GM19455 (cell line): ENCODE data around the gene CNTNAP2.
"Not testable (repeated sequence)": the region's sequence is repeated elsewhere in the genome, so short reads cannot be mapped to it uniquely, and the experiment has no call there.

Experiments used
- ATAC-seq: cut with Tn5 transposase; IDR thresholded peaks from one replicate; pipeline ENCODE4 v1.9.1; 2021; ENCODE audit not compliant: unreplicated experiment

CNTNAP2 gene

DNA sequence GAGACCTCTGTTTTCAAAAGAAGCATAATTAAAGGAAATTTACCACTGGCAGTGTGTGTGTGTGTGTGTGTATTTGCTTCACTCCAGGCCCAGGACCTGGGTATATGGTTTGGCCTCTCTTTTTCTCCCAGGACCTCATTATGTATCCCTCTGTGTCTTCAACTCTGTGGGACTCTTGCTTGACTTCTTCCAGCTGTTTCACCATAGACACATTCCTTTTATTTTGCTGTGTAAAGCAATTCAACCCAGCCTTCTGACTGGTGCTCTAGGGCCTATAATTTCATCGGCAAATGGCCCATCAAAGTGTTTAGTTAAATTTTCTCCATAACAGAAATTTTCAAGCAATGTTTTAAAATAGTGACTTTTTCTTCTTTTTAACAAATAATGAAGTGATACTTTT is 954.3 kb downstream of the CNTNAP2 start:
- no peak for ATAC-seq

- ATAC-seq = no peak
Measured at GRCh38 chr7:147071536-147071935, 954.9 kb downstream of the CNTNAP2 start.

- ATAC-seq = no peak
Measured at GRCh38 chr7:147078312-147078711, 961.7 kb downstream of the CNTNAP2 start.

GRCh38 chr7:147079083-147079482 is 962.5 kb downstream of the CNTNAP2 start:
- ATAC-seq = no peak

- no peak for ATAC-seq
Measured at GRCh38 chr7:147079921-147080420, 963.4 kb downstream of the CNTNAP2 start.

DNA sequence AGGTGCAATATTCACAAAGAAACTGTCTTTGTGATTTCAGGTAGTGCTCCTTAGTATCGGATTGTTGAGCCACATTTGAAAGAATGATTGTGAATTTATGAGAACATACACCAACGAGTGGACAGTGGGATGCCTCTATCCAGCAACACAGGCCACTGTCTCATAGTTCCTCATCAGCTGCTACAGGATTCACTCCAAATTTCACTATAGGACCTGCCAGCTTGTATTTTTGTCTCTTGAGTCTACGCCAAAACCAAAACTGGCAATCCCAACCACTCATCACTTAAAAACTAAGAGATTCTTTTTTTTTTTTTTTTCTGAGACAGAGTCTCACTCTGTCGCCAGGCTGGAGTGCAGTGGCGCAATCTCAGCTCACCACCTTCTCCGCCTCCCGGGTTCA is 964.5 kb downstream of the CNTNAP2 start:
- ATAC-seq = no peak

DNA sequence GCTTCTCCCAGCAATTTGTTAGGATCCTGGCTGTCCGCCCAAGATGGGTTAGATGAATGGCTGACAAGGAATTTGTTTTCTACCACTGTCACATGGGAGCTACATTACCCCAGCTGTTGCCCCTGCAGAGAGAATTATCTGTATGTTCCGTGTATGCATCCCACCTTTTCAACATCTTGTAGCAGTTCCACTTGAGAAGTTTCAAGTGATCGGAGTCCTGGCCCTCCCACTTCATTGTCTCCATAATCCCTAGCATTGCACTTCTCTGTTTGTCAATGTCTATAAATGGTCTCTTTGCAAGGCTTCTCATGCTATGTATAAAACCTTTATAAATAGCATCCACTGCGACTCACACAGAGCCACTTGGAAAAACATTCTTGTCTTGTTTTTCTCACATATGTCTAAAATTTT is 972.5 kb downstream of the CNTNAP2 start:
- ATAC-seq = no peak

DNA sequence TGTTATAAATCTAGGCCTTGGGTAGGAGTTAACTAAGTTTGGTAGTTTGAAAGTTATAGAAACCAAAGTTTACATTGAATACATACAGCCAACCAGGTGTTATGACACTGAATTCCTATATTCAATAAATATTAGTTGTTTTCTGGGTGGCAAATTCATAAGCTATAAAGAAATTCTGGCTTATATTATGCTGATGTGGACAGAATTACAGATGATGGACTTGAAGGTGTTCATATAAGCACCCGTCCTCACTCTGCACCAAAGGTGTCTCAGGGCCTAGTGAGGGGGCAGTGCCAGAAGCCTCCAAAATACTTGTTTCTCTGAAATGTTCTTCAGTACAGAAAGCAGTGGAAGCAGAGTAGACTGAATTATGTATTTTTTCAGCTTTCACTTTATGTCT is 973.0 kb downstream of the CNTNAP2 start:
- ATAC-seq = no peak

GRCh38 chr7:147096629-147097028 is 980.0 kb downstream of the CNTNAP2 start:
- no peak for ATAC-seq

DNA sequence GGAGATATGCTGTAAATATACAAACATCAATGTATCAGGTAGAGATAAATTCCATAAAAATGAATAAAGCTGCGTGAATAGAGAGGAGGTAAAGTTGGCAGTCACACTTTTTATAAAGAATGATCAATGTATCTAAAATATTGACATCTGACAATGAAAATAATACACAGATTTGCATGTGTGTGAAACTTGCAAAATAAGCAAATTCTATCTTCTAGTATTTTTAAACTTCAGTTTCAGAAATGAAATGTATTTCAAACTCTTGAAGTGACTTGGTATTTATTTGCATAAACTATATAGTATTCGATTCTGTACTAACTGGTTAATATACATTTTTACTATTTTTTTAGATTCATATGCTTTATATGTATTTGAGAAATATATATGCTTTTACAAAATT is 986.6 kb downstream of the CNTNAP2 start:
- ATAC-seq = no peak

DNA sequence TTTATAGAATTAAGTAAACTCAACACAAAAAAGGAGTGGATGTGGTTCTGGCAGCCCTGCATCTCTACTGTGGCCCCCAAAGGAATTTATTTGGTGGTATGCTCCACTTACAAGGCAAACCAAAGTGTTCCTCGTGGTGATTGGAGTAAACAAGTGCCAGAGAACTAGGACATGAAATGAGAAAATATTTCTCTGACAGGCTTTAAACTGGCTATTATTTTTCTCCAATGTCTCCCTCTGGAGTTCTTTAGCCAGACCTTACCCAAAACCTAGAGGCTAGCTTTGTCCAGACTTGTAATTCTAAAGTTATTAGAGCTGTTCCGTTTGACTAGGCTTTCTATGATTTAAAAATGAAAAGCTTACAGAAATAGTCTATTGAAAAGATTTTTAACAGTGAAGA is 990.1 kb downstream of the CNTNAP2 start:
- ATAC-seq = no peak

DNA sequence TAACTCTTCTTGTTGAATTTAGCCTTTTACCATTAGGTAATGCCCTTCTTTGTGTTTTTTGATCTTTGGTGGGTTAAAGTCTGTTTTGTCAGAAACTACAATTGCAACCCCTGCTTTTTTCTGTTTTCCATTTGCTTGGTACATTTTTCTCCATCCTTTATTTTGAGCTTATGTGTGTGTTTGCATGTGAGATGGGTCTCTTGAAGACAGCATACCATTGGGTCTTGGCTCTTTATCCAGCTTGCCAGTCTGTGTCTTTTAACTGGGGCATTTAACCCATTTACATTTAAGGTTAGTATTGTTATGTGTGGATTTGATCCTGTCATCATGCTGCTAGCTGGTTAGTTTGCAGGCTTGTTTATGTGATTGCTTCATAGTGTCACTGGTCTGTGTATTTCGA is 997.9 kb downstream of the CNTNAP2 start:
- not testable (repeated sequence) for ATAC-seq

DNA sequence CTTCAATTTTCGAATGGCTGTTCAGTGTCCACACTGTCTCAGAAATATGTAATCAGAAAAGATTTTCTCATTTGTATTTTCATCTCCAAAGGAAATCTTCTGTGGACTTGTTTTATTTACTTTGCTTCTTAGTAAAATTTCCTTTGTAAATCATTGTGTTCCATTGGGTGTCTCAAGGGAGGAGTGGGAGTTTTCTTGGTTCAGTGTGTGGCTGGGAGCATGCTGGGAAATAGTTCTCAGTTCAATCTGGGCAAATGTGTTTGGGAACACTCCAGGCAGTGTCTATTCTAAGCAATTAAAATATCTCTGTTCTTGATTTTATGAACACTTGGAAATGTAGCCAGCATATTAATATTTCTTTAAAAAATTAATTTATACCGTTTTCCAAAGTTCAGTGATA is 1019.8 kb downstream of the CNTNAP2 start:
- no peak for ATAC-seq

DNA sequence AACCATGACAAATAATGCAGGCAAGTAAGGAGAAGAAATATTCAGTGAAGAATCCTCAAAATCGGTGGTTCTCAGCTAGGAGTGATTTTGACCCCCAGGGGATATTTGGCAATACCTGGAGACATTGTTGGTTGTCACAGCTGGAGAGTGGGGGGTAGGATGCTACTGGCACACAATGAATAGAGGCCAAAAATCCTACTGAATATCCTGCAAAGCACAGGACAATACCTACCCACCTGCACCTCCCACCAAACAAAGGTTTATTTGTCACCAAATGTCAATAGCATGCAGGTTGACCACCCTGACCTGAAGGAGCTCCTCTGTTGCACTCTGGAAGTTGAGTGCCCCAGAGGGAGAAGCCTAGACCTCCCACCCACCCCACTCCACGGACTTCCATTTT is 1028.6 kb downstream of the CNTNAP2 start:
- ATAC-seq = no peak

DNA sequence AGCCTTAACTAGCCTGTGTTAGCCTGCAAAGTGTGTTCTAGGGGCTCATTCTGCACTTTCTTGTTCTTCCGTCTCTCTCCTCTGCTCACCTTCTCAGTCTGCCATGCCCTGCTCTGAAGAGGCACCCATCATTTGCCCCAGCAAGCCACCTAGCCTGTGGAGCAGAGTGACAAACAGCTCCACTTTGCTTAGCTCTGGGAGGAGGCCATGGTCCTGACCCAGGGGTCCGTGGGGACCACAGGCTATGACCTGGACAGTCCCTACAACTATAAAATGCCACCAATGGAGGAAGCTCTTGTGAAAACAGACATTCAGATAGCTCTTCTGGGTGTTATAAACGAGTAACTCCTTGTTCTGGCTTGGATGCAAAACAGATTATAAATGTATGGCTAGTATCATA is 1029.6 kb downstream of the CNTNAP2 start:
- ATAC-seq = no peak

- no peak for ATAC-seq
Measured at GRCh38 chr7:147151661-147152060, 1035.1 kb downstream of the CNTNAP2 start.

DNA sequence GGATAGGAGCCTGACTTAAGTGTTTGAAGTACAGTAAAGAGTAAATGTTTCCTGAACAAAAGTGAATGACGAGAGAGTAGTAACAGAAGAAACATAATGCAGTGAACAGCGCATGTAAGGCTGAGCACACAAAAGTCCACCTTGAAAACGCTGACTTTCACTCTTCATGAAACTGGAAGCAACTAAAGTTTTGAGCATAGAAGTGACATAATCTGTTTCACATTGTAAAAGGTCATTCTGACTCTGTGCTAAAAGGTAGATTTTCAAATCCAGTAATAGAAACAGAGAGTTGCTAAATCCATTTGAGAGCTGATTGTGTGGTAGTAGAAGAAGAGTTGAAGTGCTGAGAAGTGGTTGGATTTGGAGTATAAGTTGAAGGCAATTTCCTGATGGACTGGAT is 1037.0 kb downstream of the CNTNAP2 start:
- no peak for ATAC-seq

DNA sequence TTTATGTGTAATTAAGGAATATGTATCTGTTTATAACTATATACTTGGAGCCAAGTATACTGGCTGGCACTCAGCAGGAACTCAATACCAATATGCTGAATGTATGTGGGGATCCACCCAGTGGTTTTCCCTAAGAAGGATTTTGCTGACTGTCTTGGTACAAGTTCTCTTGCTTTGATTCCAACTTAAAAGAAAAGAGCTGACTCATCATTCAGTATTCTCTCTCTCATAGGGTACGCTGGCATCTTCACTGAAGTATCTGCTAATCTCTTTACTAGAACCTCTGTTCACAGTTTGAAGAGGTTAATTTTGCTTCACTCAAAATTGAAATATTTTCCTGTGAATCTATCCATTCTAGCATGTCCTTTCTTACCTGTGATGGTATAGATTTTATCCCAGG is 1044.8 kb downstream of the CNTNAP2 start:
- ATAC-seq = no peak

DNA sequence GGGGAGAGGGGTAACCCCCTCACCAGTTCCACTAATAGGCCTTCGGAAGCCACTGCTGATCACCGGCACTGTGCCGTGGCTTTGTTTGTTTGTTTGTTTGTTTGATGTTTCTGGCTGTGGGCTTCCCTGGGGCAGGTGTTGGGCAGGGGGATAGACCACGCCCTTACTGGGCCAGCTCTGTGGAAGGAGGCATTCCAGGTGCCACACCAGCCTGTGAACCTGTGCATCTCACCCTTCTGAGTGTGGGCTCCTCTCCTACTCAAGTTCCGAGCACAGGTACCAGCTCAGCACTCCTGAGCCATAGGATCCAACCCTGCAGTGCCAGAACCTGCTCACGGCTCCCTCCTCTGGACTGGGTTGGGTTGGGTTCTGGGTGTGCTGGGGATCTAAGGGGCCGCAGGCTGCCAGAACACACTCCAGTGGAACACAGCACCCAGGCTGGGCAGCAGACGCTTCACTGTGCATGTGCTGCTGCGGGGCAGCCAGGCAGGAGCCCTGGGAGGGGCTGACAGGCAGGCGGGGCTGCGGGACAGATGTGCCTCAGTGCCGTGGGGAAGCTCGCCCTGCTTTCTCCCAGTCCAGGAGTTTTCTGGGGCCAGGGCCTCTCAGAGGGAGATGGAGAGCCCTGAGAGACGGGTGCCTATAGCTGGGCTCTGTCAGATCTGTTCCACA is 1053.9 kb downstream of the CNTNAP2 start:
- no peak for ATAC-seq

DNA sequence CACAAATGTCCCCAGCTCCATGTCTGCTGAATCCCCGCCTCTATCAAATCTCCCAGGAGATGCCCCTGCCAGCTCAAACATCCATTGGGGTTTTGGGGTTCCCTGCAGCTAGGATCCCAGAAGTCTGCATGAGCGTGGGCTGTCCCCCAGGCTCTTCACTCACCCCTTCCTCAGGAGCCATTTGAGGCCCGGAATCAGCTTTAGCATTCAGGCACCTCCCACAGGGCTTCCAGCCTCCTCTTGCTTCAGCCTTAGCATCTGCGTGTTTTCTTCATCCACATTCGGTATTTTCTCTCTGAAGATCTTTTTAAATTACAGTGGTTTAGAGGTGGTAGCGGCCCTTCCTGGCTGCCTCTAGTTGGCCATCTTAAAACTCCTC is 1054.4 kb downstream of the CNTNAP2 start:
- no peak for ATAC-seq

DNA sequence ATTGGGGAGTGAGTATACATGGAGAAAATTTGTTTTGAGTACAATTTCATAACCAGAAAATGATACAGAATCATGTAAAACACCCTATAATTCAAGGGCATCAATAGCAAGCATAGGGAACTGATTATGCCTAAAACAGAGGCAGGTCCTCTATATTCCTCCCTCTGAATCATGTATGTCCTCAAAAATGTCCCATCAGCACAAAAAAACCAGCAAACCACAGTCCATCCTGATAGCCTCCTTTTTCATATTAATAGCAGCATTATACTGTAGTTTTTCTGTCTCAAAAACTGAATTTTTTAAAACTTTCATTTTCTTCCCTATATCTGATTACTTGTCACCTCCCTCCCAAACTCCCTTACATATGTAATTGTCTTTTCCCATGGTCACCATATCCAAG is 1057.3 kb downstream of the CNTNAP2 start:
- ATAC-seq = no peak

GRCh38 chr7:147182874-147183273 is 1066.3 kb downstream of the CNTNAP2 start:
- ATAC-seq = no peak

DNA sequence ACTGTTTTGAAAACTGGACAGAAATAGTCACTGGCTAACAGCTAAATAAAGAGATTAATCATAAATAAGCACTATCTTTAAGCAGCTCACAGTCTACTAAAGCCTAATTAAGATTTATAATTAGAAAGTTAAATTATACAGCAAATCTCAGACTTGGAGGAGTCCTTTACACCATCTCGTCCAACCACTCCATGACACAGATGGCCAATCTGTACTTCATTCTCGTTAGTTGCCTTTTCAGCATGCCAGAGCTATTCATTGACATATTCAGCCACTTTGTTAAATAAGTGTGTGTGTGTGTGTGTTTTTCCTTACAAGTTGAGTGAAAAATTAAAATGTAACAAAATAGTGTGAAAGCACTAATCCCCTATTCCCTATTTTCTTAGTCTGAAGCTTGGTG is 1066.7 kb downstream of the CNTNAP2 start:
- no peak for ATAC-seq
